NB4 (cell line): Measurements from ENCODE around the gene CLIC5.

Experiments used
- DNase-seq: peaks from one replicate; pipeline ENCODE4 v3.0.0; 2010; ENCODE audit warnings: low read depth
- H3K4me3 ChIP-seq: one replicate; pipeline ENCODE4 v1.5.1; 2011; ENCODE audit warnings: mild to moderate bottlenecking, low read depth, low read length, moderate library complexity
- MAX ChIP-seq: IDR thresholded peaks from 2 replicates; pipeline ENCODE4 v1.6.1; 2011; ENCODE audit warnings: low read depth, low read length
- MYC ChIP-seq: IDR thresholded peaks from 2 replicates; pipeline ENCODE4 v1.6.1; 2011; ENCODE audit warnings: low read depth, low read length
- POLR2A ChIP-seq: IDR thresholded peaks from 2 replicates; pipeline ENCODE4 v1.6.1; 2011; ENCODE audit warnings: mild to moderate bottlenecking; ENCODE audit not compliant: insufficient read length; ENCODE audit errors: extremely low read depth
- TF ChIP-seq, protein P1 (sequence below): IDR thresholded peaks from one replicate; pipeline ENCODE4 v1.5.1; 2012; ENCODE audit warnings: low read depth, low read length

Gene CLIC5

DNA sequence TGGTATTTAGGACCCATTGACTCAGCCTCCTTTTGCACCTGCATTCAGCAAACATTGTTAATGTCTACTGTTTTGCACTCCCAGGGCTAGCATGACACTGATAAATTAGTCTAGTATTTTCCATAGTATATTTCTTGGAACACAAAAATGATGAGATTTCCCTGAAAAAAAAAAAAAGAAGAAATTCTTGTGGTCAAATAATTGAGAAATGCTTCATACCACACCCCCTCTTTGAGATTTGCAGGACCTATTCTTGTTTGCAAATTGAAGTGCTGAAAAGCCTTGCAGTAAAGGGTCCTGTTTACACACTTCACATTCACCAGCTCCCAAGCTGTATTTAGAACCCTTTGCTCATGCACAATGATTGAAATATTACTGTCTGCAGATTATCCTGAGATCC lies 36.3 kb upstream of the CLIC5 start:
- DNase-seq: no peak

GRCh38 chr6:46050845-46051405 lies 35.3 kb upstream of the CLIC5 start:
- no peak for DNase-seq
- H3K4me3 ChIP-seq: no peak overlapping the region
- TF ChIP-seq POLR2A (no peak), MAX (no peak), MYC (no peak)
- TF ChIP-seq, protein P1, sequence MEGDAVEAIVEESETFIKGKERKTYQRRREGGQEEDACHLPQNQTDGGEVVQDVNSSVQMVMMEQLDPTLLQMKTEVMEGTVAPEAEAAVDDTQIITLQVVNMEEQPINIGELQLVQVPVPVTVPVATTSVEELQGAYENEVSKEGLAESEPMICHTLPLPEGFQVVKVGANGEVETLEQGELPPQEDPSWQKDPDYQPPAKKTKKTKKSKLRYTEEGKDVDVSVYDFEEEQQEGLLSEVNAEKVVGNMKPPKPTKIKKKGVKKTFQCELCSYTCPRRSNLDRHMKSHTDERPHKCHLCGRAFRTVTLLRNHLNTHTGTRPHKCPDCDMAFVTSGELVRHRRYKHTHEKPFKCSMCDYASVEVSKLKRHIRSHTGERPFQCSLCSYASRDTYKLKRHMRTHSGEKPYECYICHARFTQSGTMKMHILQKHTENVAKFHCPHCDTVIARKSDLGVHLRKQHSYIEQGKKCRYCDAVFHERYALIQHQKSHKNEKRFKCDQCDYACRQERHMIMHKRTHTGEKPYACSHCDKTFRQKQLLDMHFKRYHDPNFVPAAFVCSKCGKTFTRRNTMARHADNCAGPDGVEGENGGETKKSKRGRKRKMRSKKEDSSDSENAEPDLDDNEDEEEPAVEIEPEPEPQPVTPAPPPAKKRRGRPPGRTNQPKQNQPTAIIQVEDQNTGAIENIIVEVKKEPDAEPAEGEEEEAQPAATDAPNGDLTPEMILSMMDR: no peak

More for the DNA sequence above, 36.3 kb upstream of the CLIC5 start:
- TF ChIP-seq MAX: no peak
- TF ChIP-seq POLR2A: no peak
- TF ChIP-seq MYC: no peak
- TF ChIP-seq, protein P1: no peak
- H3K4me3 ChIP-seq: no peak overlapping the region

GRCh38 chr6:46048646-46049297 lies 33.1 kb upstream of the CLIC5 start:
- DNase-seq: no peak
- TF ChIP-seq, protein P1: no peak
- TF ChIP-seq MAX (no peak), POLR2A (no peak), MYC (no peak)
- no peak overlapping the region for H3K4me3 ChIP-seq

DNA sequence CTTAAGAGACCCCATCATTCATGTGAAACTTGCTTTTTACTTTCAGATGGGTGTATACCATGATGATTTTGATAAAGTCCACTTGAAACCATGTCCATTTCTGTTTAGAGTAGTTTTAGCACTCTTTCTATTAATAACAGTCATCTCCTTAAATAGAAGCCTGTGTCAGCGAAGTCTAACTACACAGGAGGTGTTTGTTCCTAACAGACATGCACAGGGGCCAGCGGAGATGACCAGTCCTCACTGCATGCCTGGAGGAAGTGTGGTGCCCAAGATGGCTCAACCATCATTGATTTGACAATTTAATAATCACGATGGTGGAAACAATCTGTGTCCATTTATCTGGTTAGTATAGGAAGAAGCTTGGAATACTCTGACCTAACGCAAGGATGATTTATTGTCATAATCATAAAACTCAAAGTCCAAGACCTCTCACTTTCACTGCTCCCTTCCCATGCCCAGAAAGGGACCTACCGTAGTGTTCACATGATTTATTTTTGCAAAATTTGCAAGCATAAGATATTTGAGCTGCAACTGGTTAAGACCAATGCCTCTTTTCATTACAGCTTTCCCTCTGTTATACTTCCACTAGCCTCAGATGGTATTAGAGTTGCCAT lies 31.0 kb upstream of the CLIC5 start:
- DNase-seq: no peak
- no peak overlapping the region for H3K4me3 ChIP-seq
- TF ChIP-seq MYC (no peak), POLR2A (no peak), MAX (no peak)
- TF ChIP-seq, protein P1: no peak

- DNase-seq: peak; percentile 73
- TF ChIP-seq MAX: no peak
- TF ChIP-seq, protein P1: no peak
- no peak overlapping the region for H3K4me3 ChIP-seq
These were observed 29.4 kb upstream of the CLIC5 start for GRCh38 chr6:46044881-46045617.
